DMS114 treated with DMSO at 0.1 percent for 48 hours (cell line): ENCODE data around the gene ASTN2.

Experiments used
- DNase-seq: peaks from one replicate; lab custom pipeline; 2025; ENCODE audit not compliant: unreplicated experiment; lab: John Stamatoyannopoulos, UW

ASTN2 gene

DNA sequence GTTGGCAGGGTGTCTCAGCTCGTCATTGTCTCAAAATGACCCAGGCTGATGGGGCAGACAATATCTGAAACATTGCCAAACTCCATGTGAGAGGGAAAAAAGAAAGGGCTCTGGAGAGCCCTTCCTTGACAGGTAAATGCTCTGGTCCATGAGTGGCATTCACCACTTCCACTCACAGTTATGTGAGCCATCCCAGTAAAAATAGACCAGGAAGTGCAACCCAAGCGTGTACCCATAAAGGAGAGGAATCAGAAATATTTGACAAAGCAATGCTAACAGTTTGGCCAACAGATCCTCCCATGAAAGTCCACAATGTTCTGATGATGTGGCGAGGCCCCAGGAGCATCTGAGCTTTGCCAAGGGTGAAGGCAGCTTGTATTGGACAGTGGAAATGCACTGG is 49.4 kb downstream of the ASTN2 start:
- no peak for DNase-seq

DNA sequence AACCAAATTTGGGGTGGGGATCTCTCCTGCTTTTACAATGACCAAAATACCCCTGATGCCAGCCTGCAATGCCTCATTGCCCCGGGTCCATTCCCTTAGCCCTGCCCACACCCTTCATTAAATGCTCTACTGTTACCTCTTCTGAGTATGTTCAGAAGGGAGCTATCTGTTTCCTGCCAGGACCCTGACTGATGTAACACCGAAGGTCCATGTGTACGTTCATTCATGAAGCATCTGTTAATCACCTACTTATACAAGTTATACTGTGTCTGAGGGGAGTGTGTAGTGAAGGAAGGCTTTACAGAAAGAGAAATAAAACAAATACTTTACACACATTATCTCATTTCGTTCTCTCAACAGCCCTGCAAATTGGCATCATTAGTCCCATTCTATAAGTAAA is 51.9 kb downstream of the ASTN2 start:
- DNase-seq: no peak

DNA sequence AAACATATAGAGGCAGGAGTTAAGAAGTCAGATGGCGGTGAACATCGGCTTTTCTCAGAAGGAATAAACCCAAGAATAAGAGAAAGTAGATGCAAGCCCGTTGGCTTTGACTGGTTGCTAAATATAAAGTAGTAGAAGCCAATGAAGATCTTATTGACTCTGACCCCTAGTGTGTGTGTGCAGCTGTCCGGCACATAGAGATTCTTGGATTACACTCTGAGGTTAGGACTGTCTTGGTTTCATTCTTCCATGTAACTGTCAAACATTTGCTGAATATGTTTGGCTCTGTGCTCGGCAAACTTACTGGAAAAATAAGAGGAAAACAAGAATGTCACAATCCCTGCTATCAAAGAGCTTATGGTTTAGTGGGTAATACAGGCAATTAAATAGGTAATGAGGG is 54.9 kb downstream of the ASTN2 start:
- DNase-seq: no peak

DNA sequence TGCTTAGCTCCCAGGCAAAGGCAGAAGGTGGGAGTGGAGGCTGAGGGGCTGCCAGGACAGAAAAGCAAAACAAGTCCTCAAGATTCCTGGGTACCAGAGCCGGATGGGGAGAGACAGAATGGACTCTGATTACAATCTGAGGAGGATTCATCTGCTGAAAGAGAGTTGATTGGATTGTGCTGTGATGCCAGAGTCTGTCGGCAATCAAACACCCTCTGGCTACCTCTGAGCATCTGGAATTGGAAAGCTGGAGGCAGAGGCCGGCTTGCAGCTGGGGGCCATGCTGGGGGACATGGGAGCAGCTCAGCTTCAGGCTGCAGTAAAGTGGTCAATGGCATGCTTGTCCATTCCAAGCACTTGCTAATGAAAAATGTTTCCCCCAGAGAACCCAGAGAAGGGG is 59.3 kb downstream of the ASTN2 start:
- DNase-seq: no peak

GRCh38 chr9:117354997-117355396 is 59.9 kb downstream of the ASTN2 start:
- no peak for DNase-seq

GRCh38 chr9:117354244-117354847 is 60.5 kb downstream of the ASTN2 start:
- no peak for DNase-seq

- no peak for DNase-seq
Measured at GRCh38 chr9:117344892-117345660, 69.8 kb downstream of the ASTN2 start.

- DNase-seq: no peak
Measured at GRCh38 chr9:117343427-117343826, 71.4 kb downstream of the ASTN2 start.

GRCh38 chr9:117341151-117341550 is 73.7 kb downstream of the ASTN2 start:
- DNase-seq: no peak

GRCh38 chr9:117340422-117340821 is 74.4 kb downstream of the ASTN2 start:
- no peak for DNase-seq

GRCh38 chr9:117335837-117336433 is 78.9 kb downstream of the ASTN2 start:
- DNase-seq: no peak

DNA sequence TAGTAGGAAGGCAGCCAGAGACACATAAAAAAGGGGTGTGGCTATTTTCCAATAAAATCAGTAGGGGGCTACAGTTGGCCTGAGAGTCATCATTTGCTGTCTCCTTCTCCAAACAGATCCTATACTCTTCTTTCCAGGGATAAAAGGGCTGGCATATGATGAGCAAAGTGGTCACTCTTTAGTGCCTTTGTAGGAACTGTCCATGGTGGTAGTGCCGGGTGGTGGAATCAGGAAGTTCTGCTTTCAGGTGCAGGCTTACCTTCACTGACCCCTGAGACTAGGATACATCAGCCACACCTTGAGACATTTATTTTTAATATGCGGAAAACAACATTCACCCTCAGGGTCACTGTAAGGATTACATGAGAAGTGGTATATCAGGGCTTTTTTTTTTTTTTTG is 80.8 kb downstream of the ASTN2 start:
- DNase-seq: no peak

DNA sequence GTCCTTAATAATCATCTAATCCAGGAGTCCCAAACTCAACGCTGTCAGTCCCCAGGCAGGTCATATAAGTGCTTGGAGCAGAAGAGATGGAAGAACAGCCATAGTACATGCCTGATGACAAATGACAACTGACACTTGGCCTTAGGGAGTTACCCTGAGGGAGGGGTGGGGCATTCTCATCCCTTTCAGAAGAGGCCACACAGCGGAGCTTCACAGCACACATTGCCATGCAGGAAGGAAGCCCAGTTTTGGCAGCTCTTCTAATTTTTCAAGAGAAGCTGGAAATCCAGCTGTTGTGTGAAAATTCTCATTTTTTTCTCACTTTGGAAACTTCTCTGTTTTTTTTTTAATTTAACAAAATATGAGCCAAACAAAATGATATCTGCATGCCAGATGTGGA is 89.0 kb downstream of the ASTN2 start:
- no peak for DNase-seq

DNA sequence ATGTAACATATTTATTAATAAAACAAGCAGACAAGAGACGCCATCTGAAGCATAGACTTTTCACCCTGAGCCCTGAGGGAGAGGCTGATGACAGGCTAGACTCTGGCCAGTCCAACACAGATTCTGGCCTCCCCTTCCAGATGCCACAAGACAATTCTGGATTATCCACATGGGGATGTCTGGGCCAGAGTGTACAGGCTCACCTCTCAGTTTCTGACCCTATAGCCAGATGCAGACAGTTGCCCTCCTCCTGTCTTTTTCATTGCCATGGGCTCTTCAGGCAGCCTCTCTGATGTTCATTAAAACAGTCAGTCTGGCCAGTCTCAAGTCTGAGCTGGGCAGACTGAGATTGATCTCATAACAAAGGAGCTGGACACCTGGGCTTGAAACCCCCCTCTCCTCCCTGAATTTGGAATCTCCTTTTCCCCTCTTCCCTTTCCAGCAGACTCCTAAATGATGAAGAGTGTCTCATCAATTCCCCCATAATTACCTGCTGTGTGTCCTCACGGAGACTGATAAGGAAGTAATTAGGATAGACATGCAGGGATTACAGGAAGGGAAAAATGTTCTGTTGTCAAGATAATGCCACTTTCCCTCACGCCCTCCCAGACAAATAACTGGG is 89.6 kb downstream of the ASTN2 start:
- DNase-seq: no peak

GRCh38 chr9:117323390-117323789 is 91.5 kb downstream of the ASTN2 start:
- DNase-seq: no peak

DNA sequence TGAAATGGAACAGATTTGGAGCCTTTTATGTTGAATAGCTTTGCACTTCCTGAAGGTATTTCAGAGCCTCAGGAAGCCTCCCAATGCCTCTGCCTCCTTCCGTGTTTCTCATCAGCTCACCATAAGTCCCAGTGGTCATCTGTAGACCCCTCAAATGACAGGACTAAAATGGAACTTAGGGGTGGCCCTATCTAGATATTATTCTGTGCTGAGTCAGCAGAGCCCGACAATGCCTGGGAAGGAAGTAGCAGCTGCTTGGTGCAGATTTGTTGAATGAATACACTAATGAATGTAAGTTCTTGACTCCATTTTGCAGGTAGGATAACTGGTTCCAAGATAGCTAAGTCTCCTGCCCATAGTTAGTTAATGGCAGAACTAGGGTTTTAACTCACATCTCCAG is 97.7 kb downstream of the ASTN2 start:
- DNase-seq: no peak

- DNase-seq: no peak
Measured at GRCh38 chr9:117315236-117315635, 99.6 kb downstream of the ASTN2 start.

GRCh38 chr9:117313989-117314388 is 100.9 kb downstream of the ASTN2 start:
- DNase-seq: no peak

DNA sequence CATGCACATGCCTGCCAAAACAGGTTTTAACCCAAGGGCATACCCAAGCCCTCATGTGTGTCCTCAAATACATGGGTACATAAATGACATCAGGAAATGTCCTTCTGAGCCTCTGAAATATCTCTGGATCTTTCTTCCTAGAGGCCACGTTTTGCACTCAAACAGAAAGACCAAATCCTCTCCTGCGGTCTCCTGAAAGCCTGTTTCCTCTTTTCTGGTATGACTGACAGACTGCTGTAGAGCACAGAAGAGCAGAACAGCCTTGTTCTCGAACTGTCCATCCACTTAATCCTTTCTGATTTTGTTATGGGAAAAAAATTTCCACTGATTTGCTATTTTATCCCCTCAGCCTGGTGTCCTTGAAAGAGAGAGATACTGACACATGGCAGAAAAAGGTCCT is 107.2 kb downstream of the ASTN2 start:
- DNase-seq: no peak

DNA sequence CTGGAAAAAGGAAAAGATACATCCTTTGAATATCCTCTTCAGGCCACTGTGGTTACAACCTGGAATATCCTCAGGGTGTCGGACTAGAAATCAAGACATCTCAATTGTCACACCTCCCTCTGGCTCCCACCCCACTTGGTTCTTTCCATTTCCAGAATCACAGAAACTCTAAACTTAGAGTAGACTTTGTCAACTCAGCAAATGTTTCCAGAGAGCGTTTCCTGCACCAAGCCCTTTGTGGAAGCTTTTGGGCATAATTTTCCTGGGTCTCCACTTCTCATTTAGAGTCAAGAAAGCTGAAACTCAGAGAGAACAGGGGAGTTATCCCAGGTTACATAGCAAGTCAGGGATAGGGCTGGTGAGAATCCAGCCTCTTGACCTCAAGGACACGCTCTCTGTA is 108.8 kb downstream of the ASTN2 start:
- DNase-seq: no peak

GRCh38 chr9:117305454-117305853 is 109.4 kb downstream of the ASTN2 start:
- DNase-seq: no peak

DNA sequence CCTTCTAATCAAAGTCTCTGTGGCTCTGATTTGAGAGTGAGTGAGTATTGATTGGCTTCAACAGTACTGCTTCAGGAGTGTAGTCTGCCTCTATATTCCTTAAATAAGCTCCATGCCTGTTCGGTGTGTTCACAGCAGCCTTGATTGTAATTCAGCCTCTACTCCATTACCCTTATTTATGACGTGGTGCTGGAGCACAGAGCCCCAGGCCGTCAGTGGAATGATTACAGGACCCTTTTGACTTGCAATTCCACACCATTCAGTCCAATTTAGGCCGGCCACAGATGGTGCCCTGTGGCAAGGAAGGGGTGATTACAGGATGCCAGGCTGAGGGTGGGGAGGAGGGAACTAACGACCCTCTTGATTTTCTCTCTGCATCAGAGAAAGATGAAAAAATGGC is 110.3 kb downstream of the ASTN2 start:
- DNase-seq: no peak
